Measurements from ENCODE around the gene GPS1.

Gene GPS1

DNA sequence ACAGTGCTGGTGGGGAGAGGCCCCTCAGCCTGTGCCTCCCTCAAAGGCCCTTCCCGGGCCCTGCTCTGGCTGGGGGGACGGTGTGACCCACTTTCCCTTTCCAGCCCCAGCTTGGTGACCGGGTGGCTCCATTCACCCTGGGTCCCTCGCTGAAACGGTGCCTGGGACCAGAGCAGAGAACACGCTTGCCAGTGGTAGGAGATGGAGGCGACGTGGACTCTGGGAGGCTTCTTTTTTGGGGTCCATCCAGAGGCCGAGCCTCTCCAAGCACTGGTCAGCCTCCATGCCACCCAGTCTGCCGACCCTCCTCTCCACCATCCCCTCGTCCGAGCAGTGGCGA is 36.8 kb upstream of the GPS1 start:
- DNase-seq (ENCODE audit: low spot score): no peak

DNA sequence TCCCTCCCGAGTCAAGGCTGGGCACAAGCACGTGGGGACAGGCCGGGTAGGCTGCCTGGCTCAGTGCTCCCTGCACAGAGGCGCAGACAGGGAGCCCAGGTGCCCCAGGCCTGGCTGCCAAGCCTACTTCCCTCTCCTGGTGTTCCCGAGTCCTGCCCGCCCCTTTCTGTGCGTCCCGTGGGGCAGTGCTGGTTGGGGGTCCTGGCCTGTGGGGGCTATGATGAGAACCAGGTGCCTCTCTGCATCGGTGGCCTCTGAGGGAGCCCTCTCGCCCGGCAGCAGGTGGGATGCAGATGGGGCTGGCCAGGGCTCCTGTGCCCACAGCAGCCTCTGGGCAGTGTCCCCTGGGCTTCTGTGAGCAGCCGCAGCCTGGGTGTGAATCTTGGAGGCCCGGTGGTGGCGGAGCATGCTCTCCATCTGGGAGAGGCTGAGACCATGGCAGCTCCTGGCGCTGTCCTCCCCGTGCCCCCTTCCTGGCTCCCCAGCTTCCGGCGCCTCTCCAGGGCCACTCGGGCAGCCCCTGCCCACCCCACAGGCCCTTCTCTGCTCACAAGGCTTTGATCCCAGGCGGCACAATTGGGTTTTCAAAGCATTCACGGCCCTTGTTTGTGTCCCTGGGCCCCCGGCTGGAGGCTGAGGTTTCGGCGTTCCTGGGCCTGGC is 36.3 kb upstream of the GPS1 start:
- no peak for DNase-seq (ENCODE audit: low spot score)

DNA sequence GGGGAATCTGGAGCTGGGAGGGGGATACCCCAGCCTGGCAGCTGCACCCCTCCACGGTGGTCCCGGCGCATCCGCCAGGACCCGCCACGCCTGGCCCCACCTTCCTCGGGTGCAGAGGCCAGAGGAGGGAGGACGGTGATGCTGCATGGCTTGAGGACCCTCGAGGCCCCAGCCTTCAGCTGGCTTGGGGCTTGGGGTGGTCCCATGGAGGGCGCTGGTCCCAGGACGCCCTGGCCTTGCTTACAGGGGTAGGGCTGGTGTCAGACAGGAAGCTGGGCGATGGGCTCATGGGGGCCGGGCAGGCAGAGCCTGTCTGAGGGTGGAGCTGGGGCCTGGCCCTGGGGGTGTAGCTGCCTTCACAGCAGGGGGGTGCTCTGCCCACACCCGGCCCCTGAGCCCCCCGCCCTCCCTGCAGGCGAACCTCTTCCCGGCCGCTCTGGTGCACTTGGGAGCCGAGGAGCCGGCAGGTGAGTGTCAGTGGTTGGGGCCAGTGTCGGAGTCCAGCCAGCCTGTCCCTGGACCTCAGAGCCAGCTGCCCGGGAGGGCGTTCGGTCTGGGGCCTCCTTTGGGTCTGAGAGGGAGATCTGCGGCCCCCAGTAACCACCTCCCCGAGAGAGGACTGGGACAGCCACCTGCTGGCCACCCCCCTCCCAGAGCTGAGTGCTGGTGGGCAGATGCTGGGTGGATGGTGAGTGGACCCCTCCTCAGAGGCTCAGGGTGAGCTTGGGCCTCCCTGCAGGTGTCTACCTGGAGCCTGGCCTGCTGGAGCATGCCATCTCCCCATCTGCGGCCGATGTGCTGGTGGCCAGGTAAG is 35.4 kb upstream of the GPS1 start:
- DNase-seq (ENCODE audit: low spot score): no peak

GRCh38 chr17:82016875-82017459 is 34.7 kb upstream of the GPS1 start:
- no peak for DNase-seq (ENCODE audit: low spot score)

- DNase-seq (ENCODE audit: low spot score): no peak
Measured at GRCh38 chr17:82017612-82018151, 34.0 kb upstream of the GPS1 start.

DNA sequence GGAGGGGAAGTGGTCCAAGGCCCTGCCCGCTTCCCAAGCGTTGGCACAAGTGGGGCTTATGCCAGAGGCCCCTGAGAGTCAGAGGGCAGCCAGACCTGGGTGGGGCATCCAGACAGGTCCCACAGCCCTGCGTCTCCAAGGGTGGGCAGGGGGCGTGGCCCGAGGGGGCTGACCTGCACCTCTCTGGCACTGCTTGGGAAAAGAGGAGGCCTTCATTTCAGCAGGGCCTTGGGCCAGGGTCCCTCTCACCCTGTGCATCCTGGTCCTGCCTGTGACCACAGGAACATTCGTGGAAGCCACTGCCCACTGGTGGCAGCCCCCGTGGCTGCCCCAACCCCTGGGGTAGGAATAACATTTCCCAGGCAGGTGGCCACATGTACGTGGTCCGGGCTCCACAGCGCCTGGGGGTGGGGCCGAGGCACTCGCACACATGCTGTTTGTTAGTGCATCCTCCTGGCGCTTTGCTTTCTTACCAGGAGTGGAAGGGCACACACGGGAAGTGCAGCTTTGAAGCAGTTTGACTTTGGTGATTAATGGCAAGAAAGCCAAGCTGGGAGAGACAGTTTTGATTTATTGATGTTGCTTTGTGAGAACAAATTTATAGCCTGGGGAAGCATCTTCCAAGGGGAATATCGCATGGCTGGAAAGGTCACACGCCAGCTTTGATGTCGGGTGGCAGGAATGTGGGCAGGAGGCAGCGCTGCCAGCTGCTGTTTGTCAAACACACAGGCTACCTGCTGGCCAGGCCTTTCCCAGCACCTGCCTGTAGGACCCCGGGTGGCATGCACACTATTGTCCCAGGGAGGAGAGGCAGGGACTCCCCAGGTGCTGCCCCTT is 33.3 kb upstream of the GPS1 start:
- no peak for DNase-seq (ENCODE audit: low spot score)

GRCh38 chr17:82018989-82019689 is 32.6 kb upstream of the GPS1 start:
- no peak for DNase-seq (ENCODE audit: low spot score)

GRCh38 chr17:82019690-82020571 is 31.8 kb upstream of the GPS1 start:
- peak; percentile 94 for DNase-seq (ENCODE audit: low spot score)

DNA sequence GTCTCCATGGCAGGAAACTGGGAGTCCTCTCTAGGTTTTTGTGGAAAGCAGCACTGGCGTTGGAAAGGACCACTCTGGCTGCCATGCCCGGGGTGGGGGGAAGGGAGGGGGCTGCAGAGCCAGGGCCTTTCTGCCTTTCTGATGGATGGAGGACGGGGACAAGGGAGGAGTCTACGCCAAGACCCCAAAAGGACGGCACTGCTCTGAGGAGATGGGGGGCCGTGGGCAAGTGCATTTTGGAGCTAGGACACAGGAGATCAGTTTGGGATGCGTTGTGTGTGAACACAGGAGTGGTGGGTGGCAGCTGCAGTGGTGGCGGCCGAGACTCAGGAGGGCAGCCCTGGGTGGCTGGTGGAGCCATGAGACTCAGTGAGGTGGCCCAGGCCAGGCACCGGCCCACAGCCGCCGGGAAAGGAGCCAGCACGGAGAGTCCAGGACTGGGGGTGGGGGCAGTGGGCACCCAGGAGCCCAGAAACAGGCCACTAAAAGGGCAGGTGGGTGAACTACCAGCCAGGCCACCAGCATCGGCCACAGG is 31.1 kb upstream of the GPS1 start:
- no peak for DNase-seq (ENCODE audit: low spot score)

DNA sequence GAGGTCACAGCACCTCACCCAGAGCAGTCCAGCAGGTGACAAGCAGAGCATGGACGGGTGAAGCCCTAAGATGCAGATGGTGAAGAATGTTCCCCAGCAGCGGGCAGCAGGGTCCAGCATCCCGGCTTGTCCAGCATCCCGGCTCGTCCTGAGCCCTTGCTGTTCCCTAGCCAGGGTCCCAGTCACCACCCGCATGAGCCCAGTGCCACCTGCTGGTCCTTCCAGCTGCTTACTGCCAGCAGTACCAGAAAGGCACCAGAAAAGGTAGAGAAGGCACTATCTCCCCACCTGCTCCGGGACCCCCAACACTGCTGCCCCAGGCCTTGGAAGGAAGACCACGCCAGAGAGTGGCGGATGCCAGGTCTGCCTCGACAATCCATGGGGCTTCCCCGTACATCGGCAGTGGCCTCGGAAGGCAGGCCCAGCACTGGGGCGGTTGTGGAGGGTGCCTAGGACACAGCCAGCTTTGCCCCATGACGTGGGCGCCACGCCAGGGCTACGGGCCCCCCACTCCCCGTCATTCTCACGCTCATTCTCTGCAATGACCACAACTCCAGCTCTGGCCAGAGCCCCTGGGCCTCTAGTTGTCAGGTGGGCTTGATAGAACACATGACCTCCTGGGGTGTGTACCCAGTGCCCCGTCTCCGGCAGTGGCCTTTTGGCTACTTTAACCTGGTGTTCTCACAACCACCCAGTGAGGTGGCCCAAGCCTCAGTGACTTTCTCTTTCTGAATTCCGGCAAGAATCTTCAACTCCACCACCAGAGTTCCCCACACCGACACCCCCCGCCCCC is 30.4 kb upstream of the GPS1 start:
- peak; percentile 82 for DNase-seq (ENCODE audit: low spot score)

GRCh38 chr17:82021900-82022309 is 29.8 kb upstream of the GPS1 start:
- no peak for DNase-seq (ENCODE audit: low spot score)

DNA sequence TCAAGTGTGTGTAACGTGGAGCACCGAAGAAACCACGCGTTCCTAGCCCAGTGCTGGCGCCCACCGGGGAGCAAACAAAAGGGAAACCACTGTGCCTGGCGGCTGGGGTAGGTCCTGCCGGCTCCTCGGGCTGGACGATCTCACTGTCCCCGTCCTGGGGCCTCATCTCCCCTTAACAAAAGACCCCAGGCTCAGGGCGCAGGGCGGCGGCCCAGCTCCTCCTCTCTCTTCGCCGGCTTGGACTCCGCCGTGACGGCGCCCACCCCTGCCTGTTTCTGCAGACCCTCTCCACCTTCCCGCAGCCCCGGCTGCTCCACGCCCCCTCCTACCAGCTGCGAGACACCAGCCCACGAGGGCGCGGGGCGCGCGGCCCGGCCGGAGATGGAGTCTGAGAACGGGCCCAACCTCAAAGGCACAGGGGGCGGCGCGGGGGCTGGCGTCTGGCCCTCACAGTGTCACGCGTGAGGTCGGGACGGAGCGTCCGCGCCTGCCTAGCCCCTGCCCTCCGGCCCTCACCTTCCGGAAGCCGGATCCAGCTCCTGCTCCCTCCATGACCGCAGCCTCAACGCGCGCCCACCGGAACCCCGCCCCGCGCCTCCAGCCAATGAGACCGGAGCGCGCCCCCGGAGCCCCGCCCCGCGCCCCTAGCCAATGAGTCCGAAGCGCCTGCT is 29.3 kb upstream of the GPS1 start, which contains the start of gene CENPX:
TSS of gene CENPX (minus strand) at position 569 of the 671 bp plus-strand sequence. CDS start at position 552, 17 bp downstream.
- no peak for DNase-seq (ENCODE audit: low spot score)

DNA sequence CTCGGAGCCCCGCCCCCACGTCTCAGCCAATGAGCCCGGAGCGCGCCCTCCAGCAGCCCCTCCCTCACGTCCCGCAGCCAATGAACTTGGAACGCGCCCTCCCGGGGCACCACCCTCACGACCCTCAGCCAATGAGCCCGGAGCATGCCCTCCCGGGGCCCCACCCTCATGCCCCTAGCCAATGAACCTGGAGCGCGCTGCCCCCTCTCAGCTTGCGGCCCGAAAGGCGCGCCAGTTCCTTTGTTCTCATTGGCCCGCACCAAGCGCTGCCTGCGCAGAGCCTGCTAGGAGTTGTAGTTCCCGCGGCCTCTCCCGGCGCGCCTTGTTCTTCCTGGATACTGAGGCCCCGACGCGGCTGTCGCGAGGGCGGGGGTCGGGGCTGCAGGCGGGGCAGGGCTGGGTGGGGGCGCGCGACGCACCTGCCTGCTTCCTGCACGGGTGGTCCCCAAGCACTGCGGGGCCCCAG is 28.7 kb upstream of the GPS1 start, which contains the start of gene LRRC45:
TSS of gene LRRC45 (plus strand) at position 325 of the 466 bp plus-strand sequence. CDS start 339 bp downstream, outside the sequence.
- peak; percentile 100 for DNase-seq (ENCODE audit: low spot score)

DNA sequence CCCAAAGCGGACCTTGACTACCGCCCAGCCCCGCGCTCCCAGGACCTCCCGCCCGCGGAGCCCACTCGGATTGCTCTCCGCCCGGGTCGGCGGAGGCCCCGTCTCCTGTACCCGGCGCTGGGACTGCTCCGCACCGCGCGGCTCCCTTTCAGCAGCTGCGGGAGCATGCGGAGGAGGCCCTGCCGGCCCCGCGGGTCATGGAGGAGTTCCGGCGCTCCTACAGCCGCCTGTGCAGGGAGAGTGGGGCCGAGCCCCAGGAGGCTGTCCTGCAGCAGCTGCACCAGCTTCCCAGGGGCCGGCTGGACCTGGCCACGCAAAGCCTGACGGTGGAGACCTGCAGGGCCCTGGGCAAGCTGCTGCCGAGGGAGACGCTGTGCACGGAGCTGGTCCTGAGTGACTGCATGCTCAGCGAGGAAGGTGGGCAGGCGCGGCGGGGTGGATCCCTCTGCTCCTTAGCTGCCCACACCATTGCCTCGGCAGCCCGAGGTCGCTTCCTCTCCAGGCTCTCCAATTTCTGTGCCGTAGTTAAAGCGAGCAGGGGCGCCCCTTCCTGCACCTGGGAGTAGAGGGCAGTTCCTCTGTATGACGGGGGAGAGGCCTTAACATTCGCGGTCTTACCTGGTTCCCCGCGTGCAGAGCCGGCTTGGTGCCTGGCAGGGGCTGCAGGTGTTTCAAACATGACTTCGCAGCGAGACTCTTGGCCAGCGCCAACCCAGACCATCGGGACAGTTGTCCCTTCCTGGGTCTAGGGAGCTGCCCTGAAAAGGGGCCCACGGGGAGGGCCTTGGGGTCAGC is 28.1 kb upstream of the GPS1 start:
- DNase-seq (ENCODE audit: low spot score): peak; percentile 52

GRCh38 chr17:82024859-82025258 is 26.8 kb upstream of the GPS1 start:
- DNase-seq (ENCODE audit: low spot score): no peak

DNA sequence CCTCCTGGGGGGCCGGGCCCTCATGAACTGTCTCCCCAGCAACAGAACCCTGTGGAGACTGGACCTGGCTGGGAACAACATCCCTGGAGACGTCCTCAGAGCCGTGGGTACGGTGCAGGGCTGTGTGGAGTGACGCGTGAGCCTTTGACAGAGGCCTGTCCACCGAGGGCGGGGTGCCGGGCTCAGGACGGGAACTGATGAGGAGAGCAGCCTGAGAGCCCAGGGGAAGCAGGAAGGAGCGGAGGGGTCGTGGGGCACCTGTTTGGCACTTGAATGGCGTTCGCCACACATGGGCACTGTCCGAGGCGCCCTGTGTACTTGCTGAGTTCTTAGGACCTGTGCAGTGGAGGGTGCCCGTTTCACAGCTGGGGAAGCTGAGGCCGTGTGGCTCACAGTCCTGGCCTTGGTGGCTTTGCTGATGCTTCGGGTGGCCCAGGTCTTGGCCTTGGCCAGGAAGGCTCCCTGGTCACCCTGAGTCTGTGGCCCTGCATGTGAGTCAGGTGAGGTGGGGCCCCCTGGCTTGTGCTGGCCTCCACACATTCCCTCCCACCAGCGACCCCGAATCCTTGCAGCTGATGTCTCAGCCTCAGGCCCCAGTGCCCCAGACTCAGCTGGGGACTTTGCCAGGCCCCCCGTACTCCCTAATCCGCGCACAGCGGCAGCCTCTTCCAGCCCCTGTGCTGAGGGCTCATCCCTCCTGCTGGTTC is 26.1 kb upstream of the GPS1 start:
- DNase-seq (ENCODE audit: low spot score): no peak

DNA sequence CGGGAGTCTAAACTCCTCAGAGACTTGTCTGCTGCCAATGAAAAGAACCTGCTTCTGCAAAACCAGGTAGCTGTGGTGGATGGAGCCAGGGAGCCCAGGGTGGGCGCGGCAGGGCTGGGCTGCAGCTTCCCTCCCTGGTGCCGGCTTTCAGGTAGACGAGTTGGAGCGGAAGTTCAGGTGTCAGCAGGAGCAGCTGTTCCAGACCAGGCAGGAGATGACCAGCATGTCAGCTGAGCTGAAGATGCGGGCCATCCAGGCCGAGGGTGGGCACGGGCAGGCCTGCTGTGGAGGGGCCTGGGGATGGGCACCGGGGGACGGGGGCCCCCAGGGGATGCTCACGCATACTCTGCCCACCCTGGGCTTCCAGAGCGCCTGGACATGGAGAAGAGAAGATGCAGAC is 23.5 kb upstream of the GPS1 start:
- no peak for DNase-seq (ENCODE audit: low spot score)

Data from HuH-7 (cell line).